ENCODE data around the gene TEX2.

- no peak for TF ChIP-seq EZH2 (IDR thresholded peaks at IDR 0.05; ENCODE audit: borderline replicate concordance, insufficient read depth, low read depth, low read length, poor library complexity, severe bottlenecking)
- TF ChIP-seq, protein P1, sequence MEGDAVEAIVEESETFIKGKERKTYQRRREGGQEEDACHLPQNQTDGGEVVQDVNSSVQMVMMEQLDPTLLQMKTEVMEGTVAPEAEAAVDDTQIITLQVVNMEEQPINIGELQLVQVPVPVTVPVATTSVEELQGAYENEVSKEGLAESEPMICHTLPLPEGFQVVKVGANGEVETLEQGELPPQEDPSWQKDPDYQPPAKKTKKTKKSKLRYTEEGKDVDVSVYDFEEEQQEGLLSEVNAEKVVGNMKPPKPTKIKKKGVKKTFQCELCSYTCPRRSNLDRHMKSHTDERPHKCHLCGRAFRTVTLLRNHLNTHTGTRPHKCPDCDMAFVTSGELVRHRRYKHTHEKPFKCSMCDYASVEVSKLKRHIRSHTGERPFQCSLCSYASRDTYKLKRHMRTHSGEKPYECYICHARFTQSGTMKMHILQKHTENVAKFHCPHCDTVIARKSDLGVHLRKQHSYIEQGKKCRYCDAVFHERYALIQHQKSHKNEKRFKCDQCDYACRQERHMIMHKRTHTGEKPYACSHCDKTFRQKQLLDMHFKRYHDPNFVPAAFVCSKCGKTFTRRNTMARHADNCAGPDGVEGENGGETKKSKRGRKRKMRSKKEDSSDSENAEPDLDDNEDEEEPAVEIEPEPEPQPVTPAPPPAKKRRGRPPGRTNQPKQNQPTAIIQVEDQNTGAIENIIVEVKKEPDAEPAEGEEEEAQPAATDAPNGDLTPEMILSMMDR (IDR thresholded peaks at IDR 0.05): no peak
These were observed 72.6 kb downstream of the TEX2 start for GRCh38 chr17:64190472-64190871.
